ENCODE results near the gene E2F8. TPM values are rescaled to one million over a fixed set of nuclear protein-coding genes. Genes with fewer than 3 reads are reported as not detected.

E2F8 gene
- total and polyA plus RNA-seq, 2 donors (not counting 1 experiment from before 2014, with no cell fraction given): 0.22 to 0.24 TPM

- Histone ChIP-seq H4K20me1 (ENCODE audit: control insufficient read depth, insufficient read depth, low read length, poor library complexity, severe bottlenecking) (no peaks in the 10 kb centered on the region), H3K27me3 (replicated peaks in 1 of 4; ENCODE audit: control extremely low read depth in 1 of 4, control insufficient read depth in 3 of 4, insufficient read depth in 4 of 4, low read length in 3 of 4) (no peaks in the 10 kb centered on the region), H3K36me3 (replicated peaks in 1 of 2; ENCODE audit: control extremely low read depth in 1 of 2, control insufficient read depth in 1 of 2, extremely low read depth in 1 of 2, insufficient read depth in 2 of 2, low read length in 1 of 2) (no peaks in the 10 kb centered on the region), H3K9me3 (ENCODE audit: control extremely low read depth in 1 of 3, control insufficient read depth in 2 of 3, insufficient read depth in 1 of 3, low read length in 2 of 3) (peaks cover 0 to 3% (median 0%) of the 10 kb centered on the region in 3 donors), H3K4me1 (ENCODE audit: control insufficient read depth in 2 of 2, insufficient read depth in 2 of 2, low read length in 2 of 2) (peaks cover 0 to 7% of the 10 kb centered on the region in 2 donors), H3K4me2 (replicated peaks; ENCODE audit: low read depth, low read length, poor library complexity, severe bottlenecking) (no peak overlapping the region), H3K27ac (ENCODE audit: low read length in 2 of 2) (no peak overlapping the region), H3K9ac (ENCODE audit: low read length) (no peak overlapping the region), H2AFZ (ENCODE audit: insufficient read depth, low read depth, low read length, poor library complexity, severe bottlenecking) (no peak overlapping the region), H3K4me3 (ENCODE audit: control extremely low read depth in 1 of 5, extremely low read depth in 1 of 5, insufficient read depth in 1 of 5, low read depth in 2 of 5, low read length in 4 of 5) (no peak overlapping the region), H3K79me2 (ENCODE audit: control insufficient read depth, insufficient read depth, low read length) (no peaks in the 10 kb centered on the region)
- ATAC-seq (ENCODE audit: low read depth) (no peak), DNase-seq (no peak)
- WGBS (ENCODE audit: insufficient coverage): 100% methylated on average over 2 of the region's 3 CpGs
- no peaks in the 10 kb centered on the region for H3K27me3 Mint-ChIP-seq
- H3K4me3 Mint-ChIP-seq: no peak overlapping the region
- intact Hi-C loops (cut with micrococcal nuclease): no loop called here
- TF ChIP-seq CTCF (IDR thresholded peaks at IDR 0.05): no peak
- TF ChIP-seq EZH2 (IDR thresholded peaks at IDR 0.05; ENCODE audit: borderline replicate concordance, insufficient read depth, low read depth, low read length, poor library complexity, severe bottlenecking): no peak
- H3K27ac Mint-ChIP-seq: no peak overlapping the region
- ChIA-PET POLR2A (no interaction called here), CTCF (no interaction called here)
- no peaks in the 10 kb centered on the region for H3K9me3 Mint-ChIP-seq (ENCODE audit: insufficient read depth)
- H3K4me1 Mint-ChIP-seq: peaks cover 28% of the 10 kb centered on the region
Measured at GRCh38 chr11:19284881-19285280, 44.1 kb upstream of the E2F8 start.

- intact Hi-C loops (cut with micrococcal nuclease): no loop called here
- Histone ChIP-seq H3K4me3 (ENCODE audit: control extremely low read depth in 1 of 5, extremely low read depth in 1 of 5, insufficient read depth in 1 of 5, low read depth in 2 of 5, low read length in 4 of 5) (no peak overlapping the region), H4K20me1 (ENCODE audit: control insufficient read depth, insufficient read depth, low read length, poor library complexity, severe bottlenecking) (no peaks in the 10 kb centered on the region), H2AFZ (ENCODE audit: insufficient read depth, low read depth, low read length, poor library complexity, severe bottlenecking) (no peak overlapping the region), H3K27me3 (replicated peaks in 1 of 4; ENCODE audit: control extremely low read depth in 1 of 4, control insufficient read depth in 3 of 4, insufficient read depth in 4 of 4, low read length in 3 of 4) (no peaks in the 10 kb centered on the region), H3K4me2 (replicated peaks; ENCODE audit: low read depth, low read length, poor library complexity, severe bottlenecking) (no peak overlapping the region), H3K27ac (ENCODE audit: low read length in 2 of 2) (no peak overlapping the region), H3K36me3 (replicated peaks in 1 of 2; ENCODE audit: control extremely low read depth in 1 of 2, control insufficient read depth in 1 of 2, extremely low read depth in 1 of 2, insufficient read depth in 2 of 2, low read length in 1 of 2) (no peaks in the 10 kb centered on the region), H3K9ac (ENCODE audit: low read length) (no peak overlapping the region), H3K79me2 (ENCODE audit: control insufficient read depth, insufficient read depth, low read length) (no peaks in the 10 kb centered on the region), H3K9me3 (ENCODE audit: control extremely low read depth in 1 of 3, control insufficient read depth in 2 of 3, insufficient read depth in 1 of 3, low read length in 2 of 3) (peaks cover 0 to 3% (median 0%) of the 10 kb centered on the region in 3 donors), H3K4me1 (ENCODE audit: control insufficient read depth in 2 of 2, insufficient read depth in 2 of 2, low read length in 2 of 2) (peaks cover 0 to 7% of the 10 kb centered on the region in 2 donors)
- no peaks in the 10 kb centered on the region for H3K9me3 Mint-ChIP-seq (ENCODE audit: insufficient read depth)
- H3K27ac Mint-ChIP-seq: no peak overlapping the region
- ATAC-seq (ENCODE audit: low read depth): no peak
- no peak for TF ChIP-seq EZH2 (IDR thresholded peaks at IDR 0.05; ENCODE audit: borderline replicate concordance, insufficient read depth, low read depth, low read length, poor library complexity, severe bottlenecking)
- no peak for TF ChIP-seq CTCF (IDR thresholded peaks at IDR 0.05)
- ChIA-PET CTCF (interaction anchor here (1.0 kb wide), 1 partner anchor 24 kb away, joined by 3 read pairs; no protein-coding TSS in a partner anchor), POLR2A (no interaction called here)
- no peak for DNase-seq
- H3K4me1 Mint-ChIP-seq: peaks cover 35% of the 10 kb centered on the region
- WGBS (ENCODE audit: insufficient coverage): 33% methylated on average over 3 of the region's 3 CpGs
- H3K27me3 Mint-ChIP-seq: no peaks in the 10 kb centered on the region
- H3K4me3 Mint-ChIP-seq: no peak overlapping the region
Measured at GRCh38 chr11:19283991-19284390, 43.2 kb upstream of the E2F8 start.

All from B cell (primary cell).